KMS-11 (cell line): ENCODE data around the gene TMEM116.

Source experiments
- H2AFZ ChIP-seq: fragments of 200-600 bp; sonication (generic); 2 replicates; pipeline ENCODE4 v1.6.1; 2016; ENCODE audit warnings: antibody characterized with exemption, mixed run types, low read depth
- H3K27ac ChIP-seq: fragments of 200-600 bp; sonication (generic); 2 replicates; pipeline ENCODE4 v1.6.1; 2016; ENCODE audit warnings: mild to moderate bottlenecking, mixed run types
- H3K27me3 ChIP-seq: fragments of 200-600 bp; sonication (generic); 2 replicates; pipeline ENCODE4 v1.6.1; 2017; ENCODE audit warnings: mild to moderate bottlenecking, low read depth, mixed run types, moderate library complexity; ENCODE audit not compliant: insufficient read depth
- H3K36me3 ChIP-seq: fragments of 200-600 bp; sonication (generic); 2 replicates; pipeline ENCODE4 v1.6.1; 2017; ENCODE audit warnings: mild to moderate bottlenecking, mixed run types; ENCODE audit not compliant: insufficient read depth
- H3K4me1 ChIP-seq: fragments of 200-600 bp; sonication (generic); 2 replicates; pipeline ENCODE4 v1.6.1; 2016; ENCODE audit warnings: mild to moderate bottlenecking, low read depth, mixed run types; ENCODE audit not compliant: poor library complexity, severe bottlenecking
- H3K4me2 ChIP-seq: fragments of 200-600 bp; sonication (generic); 2 replicates; pipeline ENCODE4 v1.7.0; 2016; ENCODE audit warnings: mild to moderate bottlenecking, mixed run types
- H3K4me3 ChIP-seq: fragments of 200-600 bp; sonication (generic); IDR thresholded peaks from 2 replicates; pipeline ENCODE4 v1.6.1; 2017; ENCODE audit warnings: low read depth, low read length, mixed read lengths; ENCODE audit not compliant: insufficient read depth
- H3K79me2 ChIP-seq: fragments of 200-600 bp; sonication (generic); 2 replicates; pipeline ENCODE4 v1.6.1; 2016; ENCODE audit warnings: low read depth, mixed run types; ENCODE audit not compliant: insufficient read depth
- H3K9ac ChIP-seq: fragments of 200-600 bp; sonication (generic); 2 replicates; pipeline ENCODE4 v1.6.1; 2016; ENCODE audit warnings: mild to moderate bottlenecking, mixed run types
- H4K20me1 ChIP-seq: fragments of 200-600 bp; sonication (generic); 2 replicates; pipeline ENCODE4 v1.6.1; 2016; ENCODE audit warnings: mild to moderate bottlenecking, mixed run types; ENCODE audit not compliant: insufficient read depth
- TF ChIP-seq, protein P1 (sequence below): fragments of 200-600 bp; sonication (generic); conservative IDR thresholded peaks from 2 replicates; pipeline ENCODE4 v1.6.1; 2017; ENCODE audit warnings: low read depth, mild to moderate bottlenecking, antibody characterized with exemption, low read length, moderate library complexity, mixed read lengths

Gene TMEM116

DNA sequence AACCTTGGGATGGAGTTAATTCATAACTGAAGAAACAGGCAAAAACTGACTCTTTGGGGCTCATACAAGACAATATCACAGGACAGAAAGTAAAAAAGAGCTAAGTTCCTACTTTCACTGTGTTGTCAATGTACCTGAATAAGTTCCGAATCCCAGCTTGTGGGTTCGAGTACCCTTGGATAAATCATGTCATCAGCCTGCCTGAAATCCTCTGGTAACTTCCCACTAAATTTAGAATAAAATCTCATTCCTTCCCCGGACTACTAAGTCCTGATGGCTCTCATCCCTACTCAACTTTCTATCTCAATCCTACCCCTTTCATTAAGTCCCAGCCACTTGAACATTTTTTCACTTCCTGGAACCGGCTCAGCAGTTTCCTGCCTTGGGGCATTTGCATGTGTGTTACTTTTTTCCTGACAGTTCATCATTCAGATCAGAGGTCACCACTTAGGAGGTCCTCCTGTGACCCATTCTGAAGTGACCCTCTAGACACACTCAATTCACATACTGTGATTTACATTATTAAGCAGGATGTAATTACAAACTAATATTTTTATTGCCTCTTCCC is 12.9 kb upstream of the TMEM116 start:
- H4K20me1 ChIP-seq = no peaks in the 10 kb centered on the region
- no peak overlapping the region for H3K4me2 ChIP-seq
- H3K9ac ChIP-seq = no peak overlapping the region
- H3K27ac ChIP-seq = no peak overlapping the region
- TF ChIP-seq, protein P1, sequence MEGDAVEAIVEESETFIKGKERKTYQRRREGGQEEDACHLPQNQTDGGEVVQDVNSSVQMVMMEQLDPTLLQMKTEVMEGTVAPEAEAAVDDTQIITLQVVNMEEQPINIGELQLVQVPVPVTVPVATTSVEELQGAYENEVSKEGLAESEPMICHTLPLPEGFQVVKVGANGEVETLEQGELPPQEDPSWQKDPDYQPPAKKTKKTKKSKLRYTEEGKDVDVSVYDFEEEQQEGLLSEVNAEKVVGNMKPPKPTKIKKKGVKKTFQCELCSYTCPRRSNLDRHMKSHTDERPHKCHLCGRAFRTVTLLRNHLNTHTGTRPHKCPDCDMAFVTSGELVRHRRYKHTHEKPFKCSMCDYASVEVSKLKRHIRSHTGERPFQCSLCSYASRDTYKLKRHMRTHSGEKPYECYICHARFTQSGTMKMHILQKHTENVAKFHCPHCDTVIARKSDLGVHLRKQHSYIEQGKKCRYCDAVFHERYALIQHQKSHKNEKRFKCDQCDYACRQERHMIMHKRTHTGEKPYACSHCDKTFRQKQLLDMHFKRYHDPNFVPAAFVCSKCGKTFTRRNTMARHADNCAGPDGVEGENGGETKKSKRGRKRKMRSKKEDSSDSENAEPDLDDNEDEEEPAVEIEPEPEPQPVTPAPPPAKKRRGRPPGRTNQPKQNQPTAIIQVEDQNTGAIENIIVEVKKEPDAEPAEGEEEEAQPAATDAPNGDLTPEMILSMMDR = no peak
- H3K4me3 ChIP-seq = no peak overlapping the region
- no peaks in the 10 kb centered on the region for H3K36me3 ChIP-seq
- H2AFZ ChIP-seq = no peak overlapping the region
- H3K79me2 ChIP-seq = no peaks in the 10 kb centered on the region
- H3K27me3 ChIP-seq = no peaks in the 10 kb centered on the region
- peaks cover 25% of the 10 kb centered on the region for H3K4me1 ChIP-seq

- H3K27ac ChIP-seq = no peak overlapping the region
- H4K20me1 ChIP-seq = no peaks in the 10 kb centered on the region
- peaks cover 25% of the 10 kb centered on the region for H3K4me1 ChIP-seq
- no peak overlapping the region for H2AFZ ChIP-seq
- H3K4me2 ChIP-seq = no peak overlapping the region
- no peaks in the 10 kb centered on the region for H3K27me3 ChIP-seq
- TF ChIP-seq, protein P1 = no peak
- no peak overlapping the region for H3K4me3 ChIP-seq
- no peaks in the 10 kb centered on the region for H3K36me3 ChIP-seq
- H3K9ac ChIP-seq = no peak overlapping the region
- peaks cover 4% of the 10 kb centered on the region for H3K79me2 ChIP-seq
Observed at GRCh38 chr12:112023759-112024396, 10.9 kb upstream of the TMEM116 start.

DNA sequence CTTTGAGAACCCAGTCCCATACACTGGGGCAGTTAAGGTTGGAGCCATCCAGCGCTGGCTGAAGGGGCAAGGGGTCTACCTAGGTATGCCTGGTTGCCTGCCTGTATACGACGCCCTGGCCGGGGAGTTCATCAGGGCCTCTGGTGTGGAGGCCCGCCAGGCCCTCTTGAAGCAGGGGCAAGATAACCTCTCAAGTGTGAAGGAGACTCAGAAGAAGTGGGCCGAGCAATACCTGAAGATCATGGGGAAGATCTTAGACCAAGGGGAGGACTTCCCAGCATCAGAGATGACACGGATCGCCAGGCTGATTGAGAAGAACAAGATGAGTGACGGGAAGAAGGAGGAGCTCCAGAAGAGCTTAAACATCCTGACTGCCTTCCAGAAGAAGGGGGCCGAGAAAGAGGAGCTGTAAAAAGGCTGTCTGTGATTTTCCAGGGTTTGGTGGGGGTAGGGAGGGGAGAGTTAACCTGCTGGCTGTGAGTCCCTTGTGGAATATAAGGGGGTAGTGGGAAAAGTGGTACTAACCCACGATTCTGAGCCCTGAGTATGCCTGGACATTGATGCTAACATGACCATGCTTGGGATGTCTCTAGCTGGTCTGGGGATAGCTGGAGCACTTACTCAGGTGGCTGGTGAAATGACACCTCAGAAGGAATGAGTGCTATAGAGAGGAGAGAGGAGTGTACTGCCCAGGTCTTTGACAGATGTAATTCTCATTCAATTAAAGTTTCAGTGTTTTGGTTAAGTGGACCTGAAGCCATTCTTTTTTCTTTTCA is 9.5 kb upstream of the TMEM116 start:
- Histone ChIP-seq H2AFZ (no peak overlapping the region), H3K4me2 (no peak overlapping the region), H3K27me3 (no peaks in the 10 kb centered on the region), H3K36me3 (no peaks in the 10 kb centered on the region), H3K27ac (no peak overlapping the region; the same call in 1 of the 2 replicates), H3K4me1 (peaks cover 25% of the 10 kb centered on the region), H4K20me1 (no peaks in the 10 kb centered on the region), H3K4me3 (no peak overlapping the region), H3K9ac (no peak overlapping the region), H3K79me2 (peaks cover 18% of the 10 kb centered on the region)
- TF ChIP-seq, protein P1 = no peak

GRCh38 chr12:112020947-112021457 is 8.0 kb upstream of the TMEM116 start:
- Histone ChIP-seq H3K9ac (no peak overlapping the region), H3K79me2 (peaks cover 32% of the 10 kb centered on the region), H3K4me2 (no peak overlapping the region), H3K4me1 (peaks cover 26% of the 10 kb centered on the region), H3K27ac (no peak overlapping the region), H3K4me3 (no peak overlapping the region), H2AFZ (no peak overlapping the region), H3K27me3 (no peaks in the 10 kb centered on the region), H3K36me3 (no peaks in the 10 kb centered on the region; the same call in 1 of the 2 replicates), H4K20me1 (no peaks in the 10 kb centered on the region)
- TF ChIP-seq, protein P1 = no peak
